NCI-H1105 treated with DMSO at 0.1 percent for 48 hours (cell line): ENCODE data around the gene LRP5.

ENCODE experiments used
- DNase-seq: peaks from one replicate; lab custom pipeline; 2025; lab: John Stamatoyannopoulos, UW

The LRP5 gene

GRCh38 chr11:68309621-68310185, 2.7 kb upstream of the LRP5 start:
- DNase-seq, result no peak

GRCh38 chr11:68311160-68312116, 953 bp upstream of the LRP5 start:
- DNase-seq, result no peak

GRCh38 chr11:68312780-68313573, 586 bp downstream of the LRP5 start:
- no peak for DNase-seq

DNA sequence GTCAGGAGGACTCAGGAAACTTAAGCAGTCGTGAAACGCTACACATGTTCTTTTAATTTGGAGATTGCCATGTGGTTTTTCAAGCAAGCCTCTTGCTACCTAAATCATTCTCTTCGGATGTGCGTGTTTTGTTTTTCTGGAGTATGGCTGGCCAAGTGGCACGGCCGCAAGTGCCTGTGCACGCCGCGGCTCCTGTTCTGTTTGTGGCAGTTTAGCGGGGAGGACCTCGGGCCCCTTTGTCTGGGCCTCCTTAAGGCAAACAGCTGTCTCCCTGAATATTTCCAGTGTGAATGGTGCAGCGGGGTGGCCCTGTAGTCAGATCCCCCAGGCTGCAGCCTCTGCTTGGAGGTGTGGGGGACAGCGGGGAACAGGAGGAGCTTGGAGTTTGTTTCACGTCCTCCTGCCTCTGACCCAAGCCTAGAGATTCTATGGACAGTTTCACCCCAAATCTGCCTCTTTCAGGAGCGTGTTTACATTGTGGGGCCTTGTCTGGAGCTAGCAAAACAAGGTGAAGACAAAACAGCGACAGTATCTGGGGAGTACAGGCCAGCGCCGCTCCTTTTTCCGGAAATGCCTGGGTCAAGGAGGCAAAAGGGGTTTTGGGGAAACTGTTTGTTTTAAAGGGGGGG, 1.3 kb downstream of the LRP5 start:
- DNase-seq, result no peak

DNA sequence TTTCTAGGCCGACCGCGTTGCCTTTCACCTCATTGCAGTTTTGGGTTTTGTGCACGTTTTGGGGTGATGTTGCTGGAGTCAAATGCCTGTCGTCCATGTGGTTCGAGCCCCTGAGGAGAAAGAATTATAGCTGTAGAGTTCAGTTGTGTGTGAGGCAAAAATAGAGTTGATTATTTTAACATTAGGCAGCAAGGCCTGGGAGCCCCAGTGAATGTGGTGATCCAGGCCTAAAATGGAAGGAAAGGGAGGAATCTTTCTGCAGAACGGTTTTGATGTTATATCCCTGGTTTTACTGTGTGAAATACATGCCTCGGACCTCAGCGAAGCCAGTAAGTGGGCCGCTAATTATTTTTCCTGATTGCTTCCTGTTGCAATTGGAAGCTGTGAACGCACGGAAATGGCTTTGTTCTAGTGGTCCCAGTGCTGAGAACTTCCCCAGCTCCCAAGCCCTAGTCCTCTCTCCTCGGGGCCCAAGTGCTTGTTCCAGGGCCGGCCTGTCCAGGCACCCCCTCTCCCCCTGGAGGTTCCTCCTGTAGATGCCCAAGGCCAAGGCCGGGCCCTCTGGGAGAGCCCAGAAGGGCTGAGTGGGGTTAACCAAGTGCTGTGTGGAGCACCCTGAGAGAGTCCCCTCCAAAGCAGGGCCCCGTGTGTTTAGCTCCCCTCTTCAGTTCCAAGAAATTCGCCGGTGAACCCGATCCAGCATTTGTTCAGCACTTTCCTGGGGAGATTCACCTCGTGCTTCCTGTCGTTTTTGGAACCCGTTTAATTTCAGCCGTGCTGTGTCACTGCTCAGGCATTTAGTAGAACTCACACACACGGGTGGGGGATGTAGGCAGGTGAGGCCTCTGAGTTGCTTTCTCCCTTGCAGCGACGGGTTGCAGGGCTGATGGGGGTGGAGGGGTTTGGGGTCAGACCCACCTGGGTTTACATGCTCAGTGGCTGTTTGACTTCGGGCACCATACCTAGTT, 2.1 kb downstream of the LRP5 start:
- DNase-seq, result no peak

- no peak for DNase-seq
These were observed 3.0 kb downstream of the LRP5 start for GRCh38 chr11:68315171-68315920.

DNA sequence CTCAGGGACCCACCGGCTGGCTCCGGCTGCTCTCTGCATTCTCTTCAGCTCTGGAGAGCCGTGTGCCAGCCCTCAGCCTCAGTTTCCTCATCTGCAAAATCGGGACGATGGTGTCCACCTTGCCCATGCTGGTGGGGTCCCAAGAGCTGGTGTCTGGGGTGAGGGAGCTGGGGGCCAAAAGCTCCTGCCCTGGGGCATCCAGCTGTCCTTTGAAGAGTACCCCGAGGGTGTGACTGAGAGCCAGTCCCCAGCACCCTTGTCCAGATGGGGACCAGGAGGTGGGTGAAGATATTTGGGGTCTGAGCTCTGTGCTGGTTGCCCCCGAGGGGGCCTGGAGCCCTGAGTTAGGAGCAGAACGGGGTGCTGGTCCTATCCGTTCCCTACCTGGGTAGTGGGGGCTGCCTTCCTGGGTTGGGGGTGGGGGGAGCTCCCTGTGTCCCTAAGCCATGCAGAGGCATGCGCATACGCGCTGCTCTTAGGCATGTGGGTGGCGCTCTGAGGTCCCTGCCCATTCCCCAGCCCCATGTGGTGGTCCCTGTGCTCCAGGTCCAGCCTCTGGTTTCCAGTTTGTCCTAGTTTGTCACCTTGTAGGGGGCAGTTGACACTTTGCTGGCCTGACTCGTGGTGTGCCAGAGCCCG, 4.9 kb downstream of the LRP5 start:
- DNase-seq, result no peak

GRCh38 chr11:68321293-68322051, 9.1 kb downstream of the LRP5 start:
- DNase-seq, result no peak

DNA sequence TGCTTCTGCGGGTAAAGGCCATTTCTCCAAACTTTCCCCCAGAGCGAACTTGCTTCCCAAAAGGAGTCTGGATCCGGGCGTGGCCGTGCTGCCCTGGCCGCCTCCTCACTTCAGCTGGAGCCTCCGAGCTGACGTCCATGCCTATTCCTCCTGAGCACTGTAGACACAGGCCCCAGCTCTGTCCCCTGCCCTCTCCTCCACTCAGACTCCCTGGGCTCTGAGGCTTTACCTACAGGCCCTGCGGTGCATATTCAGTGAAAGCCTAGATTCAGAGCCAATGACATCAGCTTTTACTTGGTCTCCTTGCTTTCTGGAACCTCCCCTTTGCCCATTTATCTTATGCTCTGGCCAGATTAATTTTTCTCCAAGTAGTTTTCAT, 9.7 kb downstream of the LRP5 start:
- DNase-seq, result no peak

DNA sequence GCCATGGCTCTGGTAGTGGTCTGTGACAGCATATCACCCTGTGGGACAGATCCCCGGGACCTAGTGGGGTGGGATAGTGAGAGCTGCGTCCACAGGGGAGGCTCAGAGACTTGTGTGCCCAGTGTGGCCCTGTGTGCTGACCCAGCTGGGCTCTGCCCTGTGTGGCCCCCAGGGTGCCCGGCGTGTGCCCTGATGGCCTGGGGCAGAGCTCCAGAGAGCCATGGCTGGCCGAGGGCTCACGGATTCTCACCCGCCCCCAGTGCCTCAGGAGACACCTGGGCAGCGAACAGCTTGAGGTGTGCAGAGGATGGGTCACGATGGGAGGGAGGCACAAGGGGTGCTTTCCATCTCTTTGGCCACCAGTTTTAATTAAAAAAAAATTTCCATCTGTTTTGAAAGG, 11.8 kb downstream of the LRP5 start:
- no peak for DNase-seq

DNA sequence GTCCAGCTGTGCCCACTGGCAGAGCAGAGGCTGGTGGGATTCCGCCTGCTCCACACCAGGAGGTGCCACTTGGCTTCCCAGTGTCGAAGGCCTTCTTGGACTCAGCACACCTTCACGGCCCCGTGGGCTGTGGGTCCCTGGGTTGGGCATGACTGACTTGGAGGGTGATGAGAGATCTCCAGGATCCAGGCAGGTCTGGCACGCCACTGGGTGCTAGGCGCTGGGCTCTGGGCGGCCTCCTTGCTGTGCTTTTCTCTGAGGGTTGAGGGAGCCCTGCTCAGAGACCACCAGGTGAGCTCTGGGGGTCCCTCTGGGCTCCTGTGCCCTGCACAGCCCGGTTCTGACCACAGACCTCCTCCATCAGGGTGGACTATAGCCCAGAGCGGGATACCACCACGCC, 12.3 kb downstream of the LRP5 start:
- no peak for DNase-seq

GRCh38 chr11:68325183-68325906, 13.0 kb downstream of the LRP5 start:
- no peak for DNase-seq

GRCh38 chr11:68325907-68326220, 13.5 kb downstream of the LRP5 start:
- DNase-seq, result no peak

DNA sequence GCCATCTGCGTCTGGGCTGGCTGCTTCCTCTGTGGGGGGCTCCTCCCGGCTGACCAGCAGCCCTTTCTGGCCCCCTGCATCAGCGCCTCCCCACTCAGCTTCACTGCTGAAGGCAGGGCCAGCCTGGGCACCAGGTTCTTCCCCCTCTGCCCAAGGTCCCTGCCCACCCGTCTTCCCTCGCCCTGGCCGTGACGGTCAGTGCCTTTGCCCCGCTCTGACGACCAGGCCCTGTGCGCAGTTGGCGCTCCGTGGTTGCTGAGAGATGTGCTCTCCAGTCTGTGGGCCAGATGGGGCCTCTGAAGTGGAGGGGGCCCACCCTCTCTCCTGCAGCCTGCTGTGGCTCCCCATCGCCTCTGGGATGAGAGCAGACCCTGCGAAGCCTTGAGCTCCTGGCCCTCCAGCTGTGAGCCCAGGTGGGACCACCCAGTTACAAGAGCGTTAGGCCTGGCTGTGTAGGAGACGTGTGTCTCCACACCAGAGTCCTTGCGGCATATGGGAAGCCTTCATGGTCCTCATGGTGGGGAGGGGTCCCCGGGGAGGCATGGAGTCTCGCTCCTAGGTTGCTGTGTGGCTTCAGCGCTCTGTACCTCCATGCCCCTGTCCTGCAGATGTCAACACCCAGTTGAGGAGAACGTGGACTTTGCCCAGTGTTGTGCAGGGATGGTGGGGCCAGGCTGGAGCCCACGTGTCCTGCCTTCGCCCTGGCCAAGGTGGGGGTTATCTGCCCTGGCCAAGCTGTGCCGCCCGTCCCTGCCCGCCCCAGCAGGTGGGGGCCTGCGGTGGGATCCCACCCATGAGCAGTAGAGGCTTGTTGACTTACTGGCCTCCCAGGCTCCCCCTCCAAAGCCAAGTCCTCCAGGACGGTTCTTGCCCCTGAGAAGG, 14.2 kb downstream of the LRP5 start:
- no peak for DNase-seq

DNA sequence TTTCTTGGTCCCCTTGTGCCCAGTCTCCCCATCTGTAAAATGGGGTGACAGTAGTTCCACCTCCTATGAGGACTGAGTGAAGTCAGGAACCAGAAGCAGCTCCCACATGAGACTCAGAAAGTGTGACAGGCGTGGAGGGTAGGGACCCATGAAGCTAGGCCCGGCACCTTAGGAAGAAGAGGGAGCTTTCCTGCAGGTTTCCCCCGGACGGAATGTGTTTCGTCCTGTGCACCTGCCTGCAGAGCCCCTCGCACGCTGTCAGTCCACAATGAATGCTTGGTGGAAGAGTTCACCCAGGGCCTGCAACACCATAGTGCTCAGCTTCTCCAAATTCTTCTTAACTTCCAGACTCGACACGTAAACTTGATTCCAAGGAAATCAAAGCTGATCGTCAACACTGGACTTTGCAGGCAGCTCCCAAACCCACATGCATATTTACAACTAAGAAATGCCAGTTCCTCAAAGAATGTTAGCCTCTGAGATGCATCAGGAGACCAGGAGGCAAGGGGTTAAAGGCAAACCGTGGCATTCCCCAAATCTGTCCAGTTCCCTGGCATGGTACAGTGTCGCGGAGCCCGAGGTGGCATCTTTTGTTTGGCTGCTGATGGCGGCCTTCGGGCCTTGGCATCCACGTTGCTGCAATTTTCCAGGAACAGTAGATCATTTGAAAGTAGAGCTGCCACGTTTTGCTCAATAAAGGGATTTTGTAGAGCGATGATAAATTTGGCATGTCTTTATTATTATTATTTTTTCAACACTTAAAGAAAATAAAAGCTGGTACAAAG, 15.4 kb downstream of the LRP5 start:
- DNase-seq, result no peak

DNA sequence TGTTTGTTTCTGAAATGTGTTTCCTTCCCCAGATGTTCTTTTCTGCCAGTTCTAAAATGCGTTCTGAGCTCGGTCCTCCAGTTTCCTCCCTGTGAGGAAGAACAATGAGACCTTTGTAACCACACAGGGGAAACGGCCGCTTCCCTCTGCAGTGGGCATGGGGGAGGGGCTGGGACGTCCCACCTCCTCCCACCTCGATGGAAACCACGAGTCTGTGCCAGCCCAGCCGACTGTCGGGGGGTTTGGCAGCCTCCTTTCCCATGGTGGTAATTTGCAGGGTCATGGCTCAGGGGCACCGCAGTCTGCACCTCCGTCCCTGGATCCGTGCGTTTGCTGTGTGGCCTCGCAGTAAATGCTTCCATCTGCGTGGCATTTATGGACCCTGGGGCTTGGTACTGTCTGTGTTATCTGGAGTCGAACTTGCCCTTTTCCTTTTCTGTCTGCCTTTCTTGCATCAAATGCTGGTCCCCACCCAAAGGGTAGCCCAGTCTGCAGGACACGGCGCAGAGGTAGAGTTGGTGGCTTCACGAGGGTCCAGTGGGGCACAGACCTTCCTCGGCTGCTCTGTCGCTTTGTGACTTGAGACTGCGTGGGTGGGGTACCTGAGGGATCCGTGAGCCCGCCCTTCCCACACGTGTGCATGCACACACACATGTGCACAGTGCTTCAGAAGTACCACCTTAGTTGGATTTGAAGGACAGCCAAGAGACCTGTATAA, 16.1 kb downstream of the LRP5 start:
- no peak for DNase-seq
